ENCODE measurements around the gene CDC42.
"Not testable (repeated sequence)": the region's sequence is repeated elsewhere in the genome, so short reads cannot be mapped to it uniquely, and the experiment has no call there.

Gene CDC42

DNA sequence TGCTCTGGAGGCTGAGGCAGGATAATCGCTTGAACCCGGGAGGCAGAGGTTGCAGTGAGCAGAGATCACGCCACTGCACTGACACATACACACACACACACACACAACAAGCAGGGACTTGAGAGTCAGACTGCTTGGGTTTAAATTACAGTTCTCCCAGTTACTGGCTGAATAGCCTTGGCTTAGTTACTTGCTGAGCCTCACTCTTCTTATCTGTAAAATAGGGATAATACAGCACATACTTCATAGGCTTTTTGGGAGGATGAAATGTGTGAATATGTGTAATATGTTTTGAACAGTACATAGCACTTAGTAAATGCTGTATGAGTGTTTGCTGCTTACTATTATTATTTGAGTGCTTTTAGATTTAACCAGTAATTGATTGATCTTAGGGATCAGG, 23.8 kb downstream of the CDC42 start:
- DNase-seq: no peak

DNA sequence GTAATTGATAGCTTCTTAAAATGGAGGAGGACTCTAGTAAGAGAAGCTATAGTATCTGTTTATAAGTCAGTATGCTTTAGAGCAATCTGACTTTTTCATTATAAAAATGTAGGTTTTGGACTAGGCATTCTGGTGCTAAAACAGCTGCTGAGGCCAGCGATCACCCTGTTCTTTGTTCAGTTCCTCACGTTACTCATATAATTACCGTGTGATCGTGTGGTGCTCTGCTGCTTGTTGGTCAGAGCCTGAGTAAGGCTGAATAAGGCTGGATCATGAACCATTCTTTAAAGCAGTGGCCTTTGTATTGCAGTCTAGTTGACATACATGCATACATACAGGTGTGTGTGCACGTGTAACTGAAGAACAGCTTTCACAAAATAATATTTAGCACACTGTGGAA, 25.2 kb downstream of the CDC42 start:
- DNase-seq: no peak

DNA sequence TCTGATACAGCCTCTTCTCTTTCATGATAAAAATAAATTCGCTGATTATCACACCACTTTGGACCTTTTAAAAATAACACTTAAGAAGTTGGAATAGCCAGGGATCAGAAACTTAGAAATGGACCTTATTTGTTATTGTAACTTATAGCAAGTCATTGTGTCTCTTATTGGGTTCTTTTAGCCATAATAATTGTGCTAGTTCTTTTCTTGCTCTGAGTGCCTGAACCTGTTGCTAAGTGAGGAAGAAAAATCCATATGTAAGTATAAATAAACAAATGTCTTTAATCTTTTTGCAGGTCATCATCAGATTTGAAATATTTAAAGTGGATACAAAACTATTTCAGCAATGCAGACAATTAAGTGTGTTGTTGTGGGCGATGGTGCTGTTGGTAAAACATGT, 25.6 kb downstream of the CDC42 start:
- no peak for DNase-seq

DNA sequence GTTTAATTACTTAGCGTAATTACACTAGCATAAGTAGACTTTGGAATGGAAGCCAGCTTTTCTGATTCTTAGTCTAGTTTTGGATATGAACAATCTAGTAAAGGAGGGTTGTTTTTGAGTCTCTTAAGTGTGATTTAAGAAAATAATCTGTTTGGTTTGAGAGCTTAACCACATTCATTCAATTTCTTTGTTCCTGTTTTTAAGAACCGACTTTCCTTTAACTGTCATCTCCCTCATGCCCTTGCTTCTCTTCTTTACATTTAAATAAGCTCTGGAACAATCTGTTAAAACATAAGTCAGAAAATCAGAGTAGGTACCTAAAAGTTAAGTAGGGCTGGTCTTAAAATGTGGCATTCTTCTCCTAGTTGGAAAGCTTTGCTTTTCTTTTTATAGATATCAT, 27.7 kb downstream of the CDC42 start:
- no peak for DNase-seq

DNA sequence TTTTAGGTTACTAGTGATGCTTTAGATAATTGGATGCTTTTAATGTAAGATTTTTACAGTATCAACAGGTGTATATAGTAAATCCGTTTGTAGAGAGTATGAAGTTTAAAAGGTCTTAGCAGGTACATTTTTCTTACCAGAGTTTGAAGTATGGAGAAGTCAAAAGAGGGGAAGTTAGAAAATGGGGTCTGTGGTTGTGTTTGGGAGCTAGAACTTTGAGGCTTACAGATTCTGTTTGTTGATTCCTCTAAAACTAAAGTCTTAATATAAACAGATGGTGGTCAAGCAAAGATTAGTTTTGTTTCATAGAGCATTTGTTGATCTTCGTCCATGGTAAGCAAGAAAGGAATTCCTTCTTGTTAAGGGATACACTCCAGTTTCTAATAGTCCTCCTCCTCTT, 35.8 kb downstream of the CDC42 start:
- DNase-seq: no peak

DNA sequence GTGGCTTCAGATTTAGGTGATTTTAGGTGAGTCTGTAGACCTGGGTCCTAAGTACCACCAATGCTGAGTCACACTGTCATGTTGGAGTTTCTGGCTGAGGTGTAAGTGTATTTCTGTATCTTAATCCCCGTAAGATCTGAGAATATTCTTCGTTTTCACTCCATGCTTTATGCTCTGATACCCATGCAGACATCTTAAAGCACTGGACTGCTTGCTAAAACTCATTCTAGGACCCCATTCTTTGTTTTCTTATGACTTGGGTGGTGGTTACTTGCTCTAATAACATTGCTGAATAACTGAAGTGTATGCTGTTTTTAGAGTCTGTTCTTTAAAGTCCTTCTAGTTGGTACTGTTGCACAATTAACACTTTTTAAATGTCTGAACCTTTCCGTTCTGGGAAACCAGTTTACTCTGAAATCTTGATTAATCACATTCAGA, 36.6 kb downstream of the CDC42 start:
- no peak for DNase-seq

DNA sequence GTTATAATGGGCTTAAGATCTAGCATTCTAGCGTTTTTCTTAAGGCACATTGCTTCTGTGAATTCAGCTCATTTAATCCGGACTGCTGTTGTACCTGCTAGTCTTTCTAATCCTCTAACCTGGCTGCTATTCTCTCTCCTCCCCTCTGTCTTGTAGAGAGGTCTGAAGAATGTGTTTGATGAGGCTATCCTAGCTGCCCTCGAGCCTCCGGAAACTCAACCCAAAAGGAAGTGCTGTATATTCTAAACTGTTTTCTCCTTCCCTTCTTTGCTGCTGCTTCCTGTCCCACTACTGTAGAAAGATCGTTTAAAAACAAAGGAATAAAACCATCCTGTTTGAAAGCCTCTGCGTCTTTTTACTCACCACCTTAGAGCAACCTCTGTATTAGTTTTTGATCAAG, 37.3 kb downstream of the CDC42 start:
- no peak for DNase-seq

DNA sequence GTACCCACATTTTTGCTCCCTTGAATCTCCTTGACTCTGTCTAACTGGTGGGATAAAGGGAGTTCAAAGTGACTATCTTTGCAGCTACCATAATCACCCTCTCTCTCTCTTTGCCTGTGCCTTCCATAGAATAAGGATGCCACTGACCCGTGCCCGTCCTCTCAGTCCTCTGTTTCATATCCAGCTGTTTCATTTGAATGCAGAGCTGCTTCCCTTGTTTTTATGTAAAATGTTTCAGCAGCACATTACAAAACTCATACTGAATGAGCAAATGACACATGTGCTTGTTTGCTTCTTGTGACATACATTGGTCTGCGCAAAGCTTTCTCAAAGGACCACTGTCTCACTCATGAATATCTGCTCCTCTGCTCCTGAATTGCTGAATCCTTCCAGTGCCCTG, 38.4 kb downstream of the CDC42 start:
- DNase-seq: no peak

DNA sequence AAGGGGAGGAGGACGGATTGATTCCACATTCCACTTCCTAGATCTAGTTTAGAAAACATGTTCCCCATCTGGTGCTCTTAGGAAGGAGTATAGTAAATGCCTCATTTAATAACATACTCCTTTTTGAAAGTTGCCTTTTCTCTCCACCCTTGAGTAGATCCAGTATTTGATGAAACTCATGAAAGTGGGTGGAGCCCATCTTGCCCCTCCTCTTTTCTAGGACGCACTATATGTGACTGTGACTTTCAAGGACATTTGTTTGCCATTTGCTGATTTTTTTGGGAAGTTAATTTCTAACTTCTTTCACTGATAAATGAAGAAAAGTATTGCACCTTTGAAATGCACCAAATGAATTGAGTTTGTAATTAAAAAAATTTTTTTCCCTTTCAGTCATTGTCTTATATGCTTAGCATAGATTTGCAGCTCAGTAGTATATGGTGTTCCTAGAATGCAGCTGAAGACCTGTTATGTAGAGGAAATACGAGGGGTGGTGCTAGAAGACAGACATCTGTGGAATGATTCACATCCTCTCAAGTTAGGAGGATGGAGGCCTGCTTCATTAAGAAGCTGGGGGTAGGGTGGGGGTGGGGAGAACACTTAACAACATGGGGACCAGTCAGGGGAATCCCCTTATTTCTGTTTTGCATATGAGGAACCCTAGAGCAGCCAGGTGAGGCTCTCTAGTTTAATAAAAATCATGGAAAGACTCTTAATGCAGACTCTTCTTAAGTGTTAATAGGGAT, 39.7 kb downstream of the CDC42 start:
- DNase-seq: not testable (repeated sequence)

DNA sequence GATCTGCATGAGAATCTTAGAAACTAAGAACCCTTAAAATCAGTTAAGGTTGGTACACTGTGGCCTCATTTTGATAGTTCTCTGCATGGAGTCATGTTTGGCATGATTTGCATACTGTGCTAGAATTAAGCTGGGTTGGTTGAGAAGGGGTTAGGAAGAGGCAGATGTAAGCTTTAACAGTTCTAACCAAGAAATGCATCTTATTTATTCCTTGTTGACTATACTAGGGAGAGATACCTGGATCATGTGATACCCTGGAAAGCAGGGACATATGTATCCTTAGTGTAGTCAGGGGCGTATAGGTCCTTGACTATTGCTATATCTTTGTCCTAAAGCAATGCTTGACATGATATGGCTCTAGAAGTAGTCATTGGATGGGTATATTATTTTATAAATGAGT, 41.0 kb downstream of the CDC42 start:
- DNase-seq: no peak

DNA sequence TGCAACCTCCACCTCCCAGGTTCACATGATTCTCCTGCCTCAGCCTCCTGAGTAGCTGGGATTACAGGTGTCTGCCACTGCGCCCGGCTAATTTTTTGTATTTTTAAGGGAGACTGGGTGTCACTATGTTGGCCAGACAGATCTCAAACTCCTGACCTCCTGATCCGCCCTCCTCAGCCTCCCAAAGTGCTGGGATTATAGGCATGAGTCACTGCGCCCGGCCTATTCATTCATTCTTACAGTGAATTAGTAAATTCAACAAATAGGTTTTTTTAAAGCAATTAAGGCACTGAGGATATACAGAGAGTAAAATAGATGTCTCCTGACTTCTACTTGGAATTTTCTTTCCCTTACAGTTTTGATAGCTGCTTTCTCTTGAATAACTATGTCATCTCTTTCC, 43.5 kb downstream of the CDC42 start:
- DNase-seq: no peak

DNA sequence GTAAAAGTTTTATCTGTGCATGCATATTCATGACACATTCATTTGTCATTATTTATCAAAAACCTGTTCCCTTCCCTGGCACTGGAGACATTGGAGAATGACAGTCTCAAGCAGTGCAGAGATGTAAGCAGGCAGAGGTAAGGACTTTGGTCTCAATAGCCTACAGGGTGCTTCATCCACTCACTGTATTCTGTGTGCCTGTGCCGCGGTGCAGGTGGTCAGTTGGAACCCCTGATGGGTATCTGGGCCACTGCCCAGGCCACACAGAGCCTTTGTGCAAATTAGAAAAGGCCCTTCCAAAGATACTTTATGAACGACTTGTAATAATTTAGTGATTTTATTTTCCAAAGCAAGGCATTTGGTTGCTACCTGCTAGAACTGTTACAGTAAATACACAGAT, 44.0 kb downstream of the CDC42 start:
- no peak for DNase-seq

DNA sequence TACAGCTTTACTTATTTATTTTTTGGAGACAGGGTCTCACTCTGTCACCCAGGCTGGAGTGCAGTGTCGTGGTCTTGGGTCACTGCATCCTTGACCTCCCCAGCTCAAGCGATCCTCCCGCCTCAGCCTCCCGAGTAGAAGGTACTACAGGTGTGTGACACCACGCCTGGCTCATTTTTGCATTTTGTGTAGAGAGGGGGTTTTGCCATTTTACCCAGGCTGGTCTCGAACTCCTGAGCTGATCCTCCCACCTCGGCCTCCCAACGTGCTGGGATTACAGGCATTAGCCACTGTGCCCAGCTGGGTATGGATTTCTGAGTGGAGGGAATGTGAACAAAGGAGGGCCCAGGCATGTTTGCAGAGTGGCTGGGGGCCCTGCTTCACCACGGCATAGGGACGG, 46.2 kb downstream of the CDC42 start:
- no peak for DNase-seq

DNA sequence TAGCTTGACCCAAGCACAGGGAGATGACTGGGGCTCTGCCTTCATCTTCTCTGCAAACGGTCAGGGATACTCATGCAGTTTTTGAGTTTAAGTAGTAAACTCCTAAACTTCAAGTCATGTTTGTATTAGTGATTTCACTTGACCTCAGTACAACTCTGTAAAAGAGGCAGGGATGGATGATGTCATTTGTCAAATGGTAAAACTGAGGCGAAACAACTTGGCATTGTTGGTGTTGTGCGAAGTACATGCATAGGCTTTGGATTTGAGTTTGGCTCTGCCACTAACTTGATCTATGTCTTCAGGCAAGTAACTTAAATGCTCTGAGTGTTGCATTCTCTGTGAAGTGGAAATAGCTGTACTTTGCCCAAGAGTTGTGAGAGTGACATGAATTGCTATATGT, 47.7 kb downstream of the CDC42 start:
- DNase-seq: no peak

DNA sequence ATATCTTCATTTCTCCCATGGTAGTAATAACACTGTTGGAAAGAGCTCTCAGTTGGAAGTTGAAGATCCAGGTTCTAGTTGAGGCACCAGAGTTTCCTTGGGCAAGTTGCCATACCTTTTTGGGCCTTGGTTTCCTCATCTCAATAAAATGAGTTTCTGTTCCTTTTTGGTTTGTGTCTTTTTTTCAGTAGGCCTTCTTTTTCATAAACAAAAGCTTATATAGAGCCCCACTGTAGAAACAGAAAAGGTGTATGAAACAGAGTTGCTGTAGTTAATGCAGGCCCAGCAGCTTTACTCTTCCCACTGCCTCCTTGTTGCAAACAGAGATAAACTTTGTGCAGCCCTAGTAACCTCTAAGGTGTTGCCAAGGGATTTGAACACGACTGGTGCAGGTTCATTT, 48.7 kb downstream of the CDC42 start:
- no peak for DNase-seq

DNA sequence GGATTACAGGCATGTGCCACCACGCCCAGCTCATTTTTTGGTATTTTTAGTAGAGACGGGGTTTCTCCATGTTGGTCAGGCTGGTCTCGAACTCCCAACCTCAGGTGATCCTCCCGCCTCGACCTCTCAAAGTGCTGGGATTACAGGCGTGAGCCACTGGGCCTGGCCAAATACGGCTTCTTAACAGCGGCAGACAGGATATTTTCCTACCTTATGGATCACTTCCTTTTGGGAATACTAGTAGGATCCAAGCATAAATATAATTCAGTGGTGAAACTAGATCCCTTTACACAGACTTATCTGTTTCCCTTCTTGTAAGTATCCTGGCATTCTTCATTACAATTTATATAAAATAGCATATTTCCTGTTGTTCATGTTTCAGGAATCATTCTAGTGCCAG, 49.5 kb downstream of the CDC42 start:
- DNase-seq: no peak

DNA sequence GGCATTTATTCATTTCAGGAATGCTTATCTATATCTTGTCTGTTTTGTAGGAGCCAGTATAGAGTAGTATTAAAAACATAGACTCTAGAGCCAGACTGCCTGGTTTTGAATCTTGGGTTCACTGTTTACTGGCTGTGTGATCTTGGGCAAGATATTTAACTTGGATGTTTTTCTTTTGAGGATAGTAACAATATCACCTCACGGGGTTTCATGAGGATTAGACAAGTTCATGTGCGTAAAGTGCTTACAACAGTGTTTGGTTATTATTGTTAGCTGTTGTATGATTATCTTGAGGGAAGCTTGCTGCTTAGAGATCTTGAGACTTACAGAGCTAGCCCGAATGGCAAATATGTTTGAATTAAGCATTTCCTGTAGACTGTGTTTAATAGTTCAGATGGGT, 50.2 kb downstream of the CDC42 start:
- no peak for DNase-seq

DNA sequence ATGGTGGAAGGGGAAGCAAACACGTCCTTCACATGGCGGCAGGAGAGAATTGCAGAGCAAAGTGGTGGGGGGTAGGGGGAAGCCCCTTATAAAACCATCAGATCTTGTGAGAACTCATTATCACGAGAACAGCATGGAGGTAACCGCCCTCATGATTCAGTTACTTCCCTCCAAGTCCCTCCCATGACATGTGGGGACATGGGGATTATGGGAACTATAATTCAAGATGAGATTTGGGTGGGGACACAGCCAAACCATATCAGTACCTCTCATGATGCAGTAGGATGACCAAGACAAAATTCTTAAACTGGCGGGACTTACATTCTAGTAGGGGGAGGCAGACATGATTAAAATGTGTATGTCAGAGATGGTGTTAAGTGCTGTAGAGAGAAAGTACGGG, 51.6 kb downstream of the CDC42 start:
- no peak for DNase-seq

DNA sequence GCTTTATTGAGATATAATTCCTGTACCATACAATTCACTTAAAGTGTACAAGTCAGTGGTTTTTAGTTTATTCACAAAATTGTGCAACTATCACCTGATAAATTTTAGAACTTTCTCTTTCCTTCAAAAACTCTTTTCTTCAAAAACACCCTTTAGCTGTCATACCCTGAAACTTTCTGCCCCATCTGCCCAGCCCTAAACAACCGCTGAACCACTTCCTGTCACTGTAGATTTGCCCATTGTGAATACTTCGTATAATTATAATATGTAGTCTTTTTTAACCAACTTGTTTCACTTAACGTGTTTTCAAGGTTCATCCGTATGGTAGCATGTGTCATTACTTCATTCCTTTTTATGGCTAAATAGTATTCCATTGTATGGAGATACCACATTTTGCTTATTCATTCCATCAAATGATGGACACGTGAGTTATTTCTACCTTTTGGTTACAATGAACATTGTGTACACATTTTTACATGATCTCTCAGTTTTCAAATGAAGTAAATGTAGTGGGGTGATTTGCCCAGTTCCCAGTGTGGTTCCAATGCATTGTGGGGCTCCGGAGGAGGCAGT, 52.4 kb downstream of the CDC42 start:
- DNase-seq: no peak

DNA sequence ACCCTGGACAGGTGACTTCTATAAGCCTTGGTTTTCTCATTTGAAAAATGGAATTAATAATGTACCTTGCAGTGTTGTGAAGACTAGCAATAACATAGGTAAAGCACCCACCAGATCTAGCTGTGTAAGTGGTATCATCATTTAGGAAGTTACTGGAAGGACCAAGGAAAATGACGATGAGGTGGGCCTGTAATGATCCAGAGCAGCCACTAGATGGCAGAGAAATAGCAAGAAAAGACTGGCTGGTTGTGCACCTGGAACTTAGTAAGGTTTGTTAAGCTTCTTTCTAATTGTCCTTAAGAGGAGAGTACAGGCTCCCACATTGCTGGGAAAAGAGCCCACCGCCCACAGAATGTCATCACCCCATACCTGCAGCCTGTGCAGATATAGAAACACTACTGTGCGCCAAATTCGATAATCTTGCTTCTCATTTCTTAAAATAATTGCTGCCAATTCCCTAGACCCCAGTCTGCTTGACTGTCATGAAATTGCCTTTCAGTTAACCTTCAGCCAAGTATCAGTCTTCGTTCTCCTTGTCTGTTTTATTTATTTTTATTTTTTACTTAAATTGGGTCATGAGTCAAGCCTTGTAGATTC, 53.2 kb downstream of the CDC42 start:
- DNase-seq: no peak

DNA sequence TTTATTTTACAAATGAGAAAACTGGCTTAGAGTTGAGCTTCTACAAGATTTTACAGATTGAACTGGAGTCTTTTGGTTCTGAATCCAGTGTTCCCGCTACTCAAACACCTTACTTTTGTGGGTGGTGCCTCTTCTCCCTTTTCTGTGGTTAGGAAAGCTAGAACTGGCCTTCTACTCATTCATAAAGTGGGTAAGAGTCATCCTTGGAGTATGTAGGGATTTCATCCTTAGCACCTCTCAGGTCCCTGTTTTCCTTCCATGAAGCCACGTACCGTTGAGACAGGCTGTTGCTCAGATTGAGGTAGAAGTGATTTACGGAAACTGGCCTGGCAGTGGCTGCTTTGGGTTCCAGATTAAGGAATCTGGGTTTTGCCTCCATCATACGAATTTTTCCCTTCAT, 54.6 kb downstream of the CDC42 start:
- no peak for DNase-seq

DNA sequence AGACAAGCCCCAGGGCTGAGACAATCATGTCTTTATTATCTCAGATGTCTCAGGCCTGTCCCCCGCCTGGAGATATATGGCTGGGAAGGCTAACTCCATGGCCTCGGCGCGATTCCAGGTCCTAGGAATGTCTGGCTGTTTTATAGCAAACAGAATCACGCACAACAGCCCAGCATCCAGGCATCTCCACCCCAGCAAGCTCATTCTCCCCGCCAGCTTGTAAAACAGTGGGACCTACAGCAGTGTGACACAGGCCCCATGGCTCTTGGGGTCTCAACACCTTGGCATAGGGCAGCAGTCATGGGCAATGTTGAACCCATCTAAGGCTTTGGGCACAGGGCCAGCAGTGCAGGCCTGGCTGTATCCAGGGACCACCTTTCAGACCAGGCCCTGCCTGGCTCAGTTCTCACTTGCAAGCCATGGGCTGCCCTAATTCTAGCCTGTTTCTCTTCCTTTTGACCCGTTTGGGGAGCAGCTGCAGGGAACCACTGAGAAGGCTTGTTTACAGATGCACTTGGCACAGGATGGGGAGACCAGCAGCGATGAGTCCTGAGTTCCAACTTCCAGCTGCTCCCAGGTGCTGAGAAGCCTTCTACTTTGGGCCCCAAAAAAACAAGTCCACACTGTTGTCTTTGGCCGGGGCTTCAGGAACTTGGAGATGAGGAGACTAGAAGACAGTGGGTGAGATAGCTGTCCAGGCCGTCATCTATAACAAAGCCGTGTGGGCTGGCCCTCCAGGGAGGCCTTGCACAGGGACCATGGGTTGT, 56.0 kb downstream of the CDC42 start:
- DNase-seq: peak; percentile 48

DNA sequence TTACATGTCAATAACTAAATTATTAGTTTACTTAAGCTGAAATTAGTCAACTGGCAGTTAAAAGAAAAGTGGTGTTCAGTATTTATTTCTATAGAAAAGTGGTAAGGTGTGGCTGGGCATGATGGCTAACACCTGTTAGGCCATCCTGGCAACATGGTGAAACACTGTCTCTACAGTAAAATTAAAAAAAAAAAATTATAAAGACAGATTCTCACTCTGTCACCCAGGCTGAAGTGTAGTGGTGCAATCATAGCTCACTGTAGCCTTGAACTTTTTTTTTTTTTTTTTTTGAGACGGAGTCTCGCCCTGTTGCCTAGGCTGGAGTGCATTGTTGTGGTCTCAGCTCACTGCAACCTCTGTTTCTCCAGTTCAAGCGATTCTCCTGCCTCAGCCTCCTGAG, 57.5 kb downstream of the CDC42 start:
- no peak for DNase-seq

DNA sequence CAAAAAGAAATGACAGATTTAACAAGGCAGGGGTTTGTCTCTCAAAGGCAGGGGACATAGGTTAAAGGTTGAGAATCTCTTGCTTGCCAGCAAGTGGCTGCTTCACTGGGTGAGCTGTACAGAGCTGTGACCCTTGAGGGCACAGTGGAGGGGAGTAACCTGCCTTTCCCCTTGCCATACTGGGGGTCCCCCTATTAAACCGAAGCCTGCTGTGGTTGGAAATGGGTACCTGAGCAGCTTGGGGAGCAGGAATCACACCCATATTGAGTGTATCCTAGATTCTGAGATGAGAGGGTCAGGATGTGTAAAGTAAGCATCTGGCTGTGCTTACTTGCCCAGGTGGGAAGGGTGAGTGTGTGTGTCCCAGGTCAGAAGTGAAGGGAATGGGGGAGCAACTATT, 58.6 kb downstream of the CDC42 start:
- no peak for DNase-seq

Measured in right hindlimb (tissue), 1 donor.